Upper lobe of left lung (tissue), 6 donors: ENCODE measurements around the gene ERP44. TPM values are rescaled to one million over a fixed set of nuclear protein-coding genes. Genes with fewer than 3 reads are reported as not detected.
"Not testable (repeated sequence)": the region's sequence is repeated elsewhere in the genome, so short reads cannot be mapped to it uniquely, and the experiment has no call there.

Source experiments
- ATAC-seq, 2 donors: fragments of 200-7000 bp; cut with Tn5 transposase; one replicate each; pipeline ENCODE4 v1.9.1; 2022; ENCODE audit warnings: mild to moderate bottlenecking in 2 of 2, moderate library complexity in 2 of 2; ENCODE audit not compliant: low FRiP score in 2 of 2
- DNase-seq, 2 donors: peaks; one replicate each; pipeline ENCODE4 v3.0.0-alpha.2; 2019 to 2020
- H3K27ac ChIP-seq, 4 donors: fragments of 200-600 bp; sonication (generic); one replicate each; pipeline ENCODE4 v1.5.1; 2016 to 2019
- H3K27me3 ChIP-seq, 4 donors: fragments of 200-600 bp; sonication (generic); one replicate each; pipeline ENCODE4 v1.5.1; 2017 to 2019
- H3K36me3 ChIP-seq, 4 donors: fragments of 200-600 bp; sonication (generic); one replicate each; pipeline ENCODE4 v1.5.1; 2016 to 2019
- H3K4me1 ChIP-seq, 4 donors: fragments of 200-600 bp; sonication (generic); one replicate each; pipeline ENCODE4 v1.5.1; 2018 to 2019
- H3K4me3 ChIP-seq, 4 donors: fragments of 200-600 bp; sonication (generic); one replicate each; pipeline ENCODE4 v1.5.1; 2017 to 2019; ENCODE audit warnings: mild to moderate bottlenecking in 2 of 4, moderate library complexity in 1 of 4
- H3K9me3 ChIP-seq, 4 donors: fragments of 200-600 bp; sonication (generic); one replicate each; pipeline ENCODE4 v1.5.1; 2018 to 2019
- CTCF ChIP-seq, 6 experiments: fragments of 450-650 bp in 4 of 6; fragments of 200-600 bp in 2 of 6; sonication (generic) in 2 of 6; IDR thresholded peaks; one replicate each; pipeline ENCODE4 v1.5.1; 2016 to 2019; ENCODE audit warnings: antibody characterized with exemption in 6 of 6
- EP300 ChIP-seq, 4 donors: sonication (generic); formaldehyde crosslinking; IDR thresholded peaks; one replicate each; pipeline ENCODE4 v1.5.1; 2017; ENCODE audit warnings: antibody characterized with exemption in 4 of 4, control low read depth in 2 of 4
- POLR2A ChIP-seq, 4 donors: fragments of 450-650 bp; IDR thresholded peaks; one replicate each; pipeline ENCODE4 v1.5.1; 2016 to 2017; ENCODE audit warnings: antibody characterized with exemption in 4 of 4, mild to moderate bottlenecking in 2 of 4
- POLR2AphosphoS5 ChIP-seq, 2 donors: sonication (generic); formaldehyde crosslinking; IDR thresholded peaks; one replicate each; pipeline ENCODE4 v1.5.1; 2017; ENCODE audit warnings: antibody characterized with exemption in 2 of 2
- WGBS, 2 donors: methylation state at CpG; one replicate each; pipeline ENCODE4 v1.1.5; 2017 to 2018; 5-methylcytosine and 5-hydroxymethylcytosine counted together
- total RNA-seq, 6 donors: library from RNA; depleted of rRNA in 4 of 6; stranded (reverse); fragments of >200 nt in 4 of 6; gene quantifications; one replicate each; pipeline versions ENCODE4 v1.1.0 to v1.2.1, GENCODE V29; 2016 to 2021
- donor health status: DM: no; HTN: no; CAD: no; lungs with moderate emphysema.
- donor health status: DM: no; HTN: yes; CAD: no; lungs with severe emphysema.

ERP44 gene
- 10 to 100 TPM; 11.5 to 28.5 (median 20.4) TPM for total RNA-seq

- 1 to 2% methylated on average over 20 to 39 of the region's 54 CpGs for WGBS, 2 donors
- TF ChIP-seq CTCF (IDR thresholded peaks at IDR 0.05): no peak
- peak; percentile 94 to 95 for TF ChIP-seq POLR2AphosphoS5 (IDR thresholded peaks at IDR 0.05)
- TF ChIP-seq EP300 (IDR thresholded peaks at IDR 0.05): peak in 1 of 4 donors; percentile 44
- peak in 3 of 4 donors; percentile 82 to 93 (median 84) for TF ChIP-seq POLR2A (IDR thresholded peaks at IDR 0.05)
- H3K4me3 ChIP-seq: peak within 1 kb of the TSS; percentile 83 to 93 (median 92)
Observed at GRCh38 chr9:100098887-100099721, at the start of gene ERP44, which contains the start of gene INVS. Gene ERP44, minus strand, starts transcription at chr9:100099000. Its CDS starts 160 bp downstream, at chr9:100098840. Gene INVS, plus strand, starts transcription at chr9:100099243. Its CDS starts 5,279 bp downstream, at chr9:100104522.

GRCh38 chr9:100145976-100146375, 47.2 kb upstream of the ERP44 start:
- not testable (repeated sequence) for H3K9me3 ChIP-seq, H3K4me3 ChIP-seq, H3K27ac ChIP-seq, H3K27me3 ChIP-seq, DNase-seq, H3K4me1 ChIP-seq, H3K36me3 ChIP-seq, ATAC-seq
- 83 to 87% methylated on average over 8 of the region's 8 CpGs for WGBS, 2 donors

More at GRCh38 chr9:100098887-100099721, at the start of gene ERP44, which contains the start of gene INVS:
- peak; percentile 98 to 100 for ATAC-seq
- H3K27ac ChIP-seq: peak within 1 kb of the TSS; percentile 91 to 96 (median 95)
- no peaks in the 10 kb centered on the region for H3K9me3 ChIP-seq
- H3K36me3 ChIP-seq: peaks cover 0 to 7% (median 4%) of the 10 kb centered on the region in 4 donors
- H3K27me3 ChIP-seq: no peaks in the 10 kb centered on the region
- DNase-seq: peak; percentile 92 to 100
- H3K4me1 ChIP-seq: peaks cover 28 to 42% (median 29%) of the 10 kb centered on the region in 4 donors

GRCh38 chr9:100145167-100145934, 46.6 kb upstream of the ERP44 start:
- 87 to 93% methylated on average over 15 of the region's 15 CpGs for WGBS, 2 donors
- not testable (repeated sequence) for ATAC-seq, H3K27me3 ChIP-seq, H3K4me1 ChIP-seq, H3K9me3 ChIP-seq, DNase-seq, H3K4me3 ChIP-seq, H3K27ac ChIP-seq, H3K36me3 ChIP-seq

GRCh38 chr9:100141862-100142261, 43.1 kb upstream of the ERP44 start:
- H3K36me3 ChIP-seq, H3K9me3 ChIP-seq, DNase-seq, H3K27ac ChIP-seq, H3K27me3 ChIP-seq, ATAC-seq, H3K4me1 ChIP-seq, H3K4me3 ChIP-seq: not testable (repeated sequence)
- WGBS, 2 donors: 90 to 96% methylated on average over 9 of the region's 9 CpGs

GRCh38 chr9:100140303-100140702, 41.5 kb upstream of the ERP44 start:
- not testable (repeated sequence) for ATAC-seq, H3K36me3 ChIP-seq
- 97 to 98% methylated on average over 6 of the region's 6 CpGs for WGBS, 2 donors

GRCh38 chr9:100136799-100137198, 38.0 kb upstream of the ERP44 start:
- 90 to 97% methylated on average over 5 of the region's 5 CpGs for WGBS, 2 donors
- not testable (repeated sequence) for H3K4me1 ChIP-seq, H3K36me3 ChIP-seq, H3K27ac ChIP-seq, H3K27me3 ChIP-seq, H3K4me3 ChIP-seq, ATAC-seq, DNase-seq, H3K9me3 ChIP-seq

More at GRCh38 chr9:100140303-100140702, 41.5 kb upstream of the ERP44 start:
- not testable (repeated sequence) for H3K4me3 ChIP-seq, H3K4me1 ChIP-seq, H3K27ac ChIP-seq, H3K9me3 ChIP-seq, DNase-seq, H3K27me3 ChIP-seq

GRCh38 chr9:100134731-100135130, 35.9 kb upstream of the ERP44 start:
- no peaks in the 10 kb centered on the region for H3K9me3 ChIP-seq
- no peak overlapping the region for H3K4me3 ChIP-seq
- WGBS, 2 donors: 88 to 95% methylated on average over 3 of the region's 3 CpGs
- H3K27me3 ChIP-seq: no peaks in the 10 kb centered on the region
- ATAC-seq: no peak
- DNase-seq: no peak
- no peak overlapping the region for H3K27ac ChIP-seq
- H3K4me1 ChIP-seq: no peaks in the 10 kb centered on the region
- peaks cover 0 to 2% (median 0%) of the 10 kb centered on the region in 4 donors for H3K36me3 ChIP-seq
- TF ChIP-seq POLR2A (IDR thresholded peaks at IDR 0.05) (no peak), EP300 (IDR thresholded peaks at IDR 0.05) (no peak), CTCF (IDR thresholded peaks at IDR 0.05) (no peak), POLR2AphosphoS5 (IDR thresholded peaks at IDR 0.05) (no peak)
